Activated B cell treated with CpG ODN at 0.5 μM for 24 hours (primary cell): ENCODE data around the gene AP2A2. TPM values are rescaled to one million over a fixed set of nuclear protein-coding genes. Genes with fewer than 3 reads are reported as not detected.

Experiments used
- ATAC-seq: fragments of 200-7000 bp; cut with Tn5 transposase; one replicate; pipeline ENCODE4 v1.10.0; 2021; ENCODE audit warnings: low read depth, mild to moderate bottlenecking, moderate library complexity
- CTCF ChIA-PET: fragments of 350-600 bp; sonication (Branson Sonifier 250); formaldehyde crosslinking; loops from one replicate; lab custom pipeline; 2021; ENCODE audit warnings: antibody characterized with exemption; lab: Charles Lee
- POLR2A ChIA-PET: fragments of 350-600 bp; sonication (Branson Sonifier 250); formaldehyde crosslinking; loops from one replicate; lab custom pipeline; 2021; ENCODE audit warnings: antibody characterized with exemption; lab: Charles Lee
- DNase-seq: peaks from one replicate; pipeline ENCODE4 v3.0.0; 2022
- H3K27ac Mint-ChIP-seq: one replicate; pipeline ENCODE4 v1.8.0; 2020; ENCODE audit warnings: mixed read lengths
- H3K27me3 Mint-ChIP-seq: one replicate; pipeline ENCODE4 v1.8.0; 2021; ENCODE audit warnings: mixed read lengths
- H3K36me3 Mint-ChIP-seq: one replicate; pipeline ENCODE4 v1.8.0; 2021; ENCODE audit warnings: low read depth, mixed read lengths
- H3K4me1 Mint-ChIP-seq: one replicate; pipeline ENCODE4 v1.8.0; 2021; ENCODE audit warnings: mixed read lengths
- H3K4me3 Mint-ChIP-seq: one replicate; pipeline ENCODE4 v1.8.0; 2020; ENCODE audit warnings: mild to moderate bottlenecking, mixed read lengths
- H3K9me3 Mint-ChIP-seq: one replicate; pipeline ENCODE4 v1.8.0; 2020; ENCODE audit warnings: mixed read lengths
- intact Hi-C: fragments of 100-400 bp; cut with micrococcal nuclease; formaldehyde crosslinking; loops from one replicate; pipeline ENCODE4 v1.15.1; 2024
- total RNA-seq: library from RNA; stranded (reverse); gene quantifications from 2 replicates; pipeline ENCODE4 v1.2.3, GENCODE V29; 2022
- TF ChIP-seq, protein P1 (sequence below): fragments of 200-600 bp; IDR thresholded peaks from one replicate; pipeline ENCODE4 v1.8.0; 2022; ENCODE audit warnings: antibody characterized with exemption, mild to moderate bottlenecking

Gene AP2A2
- total RNA-seq, 1 donor from 2014 or later, result 49.6 TPM

DNA sequence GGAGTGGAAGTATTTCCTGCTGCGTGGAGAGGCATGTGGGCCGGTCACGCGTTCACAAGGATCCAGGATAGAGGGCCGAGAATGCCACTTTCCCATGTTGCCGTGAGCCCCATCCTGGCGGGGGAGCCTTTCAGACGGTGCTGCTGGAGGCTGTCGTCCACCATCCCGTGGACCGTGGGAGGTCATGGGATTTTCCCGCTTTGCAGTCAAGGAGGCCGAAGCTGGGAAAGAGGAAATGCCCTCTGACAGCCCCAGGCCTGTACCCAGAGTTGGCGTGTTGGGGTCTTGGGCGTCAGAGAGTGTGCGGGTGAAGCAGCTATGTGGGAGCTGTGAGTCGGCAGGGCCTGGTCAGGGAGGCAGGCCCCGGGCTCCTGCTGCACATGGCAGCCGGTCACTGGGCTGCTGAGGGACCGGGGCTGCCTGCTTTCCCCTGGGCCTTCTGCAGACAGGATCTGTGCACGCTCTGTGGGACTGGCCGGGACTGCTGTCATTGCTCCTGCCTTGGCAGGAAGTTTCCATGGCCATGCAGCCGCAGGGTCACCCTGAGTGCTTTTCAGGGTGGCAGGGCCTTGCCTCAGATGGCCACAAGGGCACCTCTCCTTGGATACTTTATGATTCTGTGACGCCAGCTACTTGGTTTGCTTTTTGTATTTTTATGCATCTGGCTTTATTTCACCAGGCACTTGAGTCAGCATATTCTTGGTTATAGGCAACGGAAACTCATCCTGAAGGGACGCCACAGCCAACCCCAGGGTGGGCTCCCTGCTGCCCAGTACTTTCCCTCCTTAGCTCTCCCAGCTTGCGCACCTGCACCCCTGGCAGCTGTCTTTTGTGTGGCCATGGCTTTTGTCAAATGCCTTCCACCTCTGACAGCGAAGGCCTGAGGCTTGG lies 52.4 kb downstream of the AP2A2 start:
- no peaks in the 10 kb centered on the region for H3K27me3 Mint-ChIP-seq
- no peak for ATAC-seq
- no peak overlapping the region for H3K27ac Mint-ChIP-seq
- peaks cover 64% of the 10 kb centered on the region for H3K36me3 Mint-ChIP-seq
- TF ChIP-seq, protein P1, sequence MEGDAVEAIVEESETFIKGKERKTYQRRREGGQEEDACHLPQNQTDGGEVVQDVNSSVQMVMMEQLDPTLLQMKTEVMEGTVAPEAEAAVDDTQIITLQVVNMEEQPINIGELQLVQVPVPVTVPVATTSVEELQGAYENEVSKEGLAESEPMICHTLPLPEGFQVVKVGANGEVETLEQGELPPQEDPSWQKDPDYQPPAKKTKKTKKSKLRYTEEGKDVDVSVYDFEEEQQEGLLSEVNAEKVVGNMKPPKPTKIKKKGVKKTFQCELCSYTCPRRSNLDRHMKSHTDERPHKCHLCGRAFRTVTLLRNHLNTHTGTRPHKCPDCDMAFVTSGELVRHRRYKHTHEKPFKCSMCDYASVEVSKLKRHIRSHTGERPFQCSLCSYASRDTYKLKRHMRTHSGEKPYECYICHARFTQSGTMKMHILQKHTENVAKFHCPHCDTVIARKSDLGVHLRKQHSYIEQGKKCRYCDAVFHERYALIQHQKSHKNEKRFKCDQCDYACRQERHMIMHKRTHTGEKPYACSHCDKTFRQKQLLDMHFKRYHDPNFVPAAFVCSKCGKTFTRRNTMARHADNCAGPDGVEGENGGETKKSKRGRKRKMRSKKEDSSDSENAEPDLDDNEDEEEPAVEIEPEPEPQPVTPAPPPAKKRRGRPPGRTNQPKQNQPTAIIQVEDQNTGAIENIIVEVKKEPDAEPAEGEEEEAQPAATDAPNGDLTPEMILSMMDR, result no peak
- intact Hi-C loops, result no loop called here
- ChIA-PET POLR2A (no interaction called here), CTCF (no interaction called here)
- no peak for DNase-seq
- no peak overlapping the region for H3K4me3 Mint-ChIP-seq
- no peaks in the 10 kb centered on the region for H3K9me3 Mint-ChIP-seq
- no peaks in the 10 kb centered on the region for H3K4me1 Mint-ChIP-seq

DNA sequence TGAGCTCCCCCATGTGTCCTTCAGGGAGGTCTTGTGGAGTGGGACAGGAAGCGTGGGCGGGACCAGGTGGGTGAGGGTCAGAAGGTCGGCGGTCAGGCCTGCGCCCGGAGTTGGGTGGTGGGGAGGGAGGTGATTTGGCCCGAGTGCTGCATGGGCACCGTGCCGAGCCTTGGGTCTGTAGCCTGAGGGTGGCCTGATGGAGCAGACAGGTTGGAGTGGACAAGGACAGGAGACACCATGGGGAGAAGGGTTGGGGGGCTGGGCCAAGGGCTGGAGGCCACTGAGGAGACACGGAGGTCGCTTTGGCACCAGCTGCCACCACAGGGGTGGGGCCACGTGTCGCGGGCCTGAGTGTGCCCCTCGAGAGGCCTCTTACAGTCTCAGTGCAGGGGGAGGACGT lies 53.1 kb downstream of the AP2A2 start:
- DNase-seq (no peak), ATAC-seq (no peak)
- ChIA-PET CTCF (no interaction called here), POLR2A (no interaction called here)
- Mint-ChIP-seq H3K36me3 (peaks cover 60% of the 10 kb centered on the region), H3K27me3 (no peaks in the 10 kb centered on the region), H3K9me3 (no peaks in the 10 kb centered on the region), H3K27ac (no peak overlapping the region), H3K4me3 (no peak overlapping the region), H3K4me1 (no peaks in the 10 kb centered on the region)
- intact Hi-C loops, result no loop called here
- TF ChIP-seq, protein P1, result no peak

GRCh38 chr11:980438-981357 lies 55.0 kb downstream of the AP2A2 start:
- POLR2A ChIA-PET, result no interaction called here
- no peak overlapping the region for H3K27ac Mint-ChIP-seq
- DNase-seq (no peak), ATAC-seq (no peak)
- no peaks in the 10 kb centered on the region for H3K27me3 Mint-ChIP-seq
- no peaks in the 10 kb centered on the region for H3K9me3 Mint-ChIP-seq
- CTCF ChIA-PET, result no interaction called here
- intact Hi-C loops, result no loop called here
- H3K4me1 Mint-ChIP-seq, result no peaks in the 10 kb centered on the region
- H3K4me3 Mint-ChIP-seq, result no peak overlapping the region
- TF ChIP-seq, protein P1, result no peak
- H3K36me3 Mint-ChIP-seq, result peaks cover 69% of the 10 kb centered on the region

DNA sequence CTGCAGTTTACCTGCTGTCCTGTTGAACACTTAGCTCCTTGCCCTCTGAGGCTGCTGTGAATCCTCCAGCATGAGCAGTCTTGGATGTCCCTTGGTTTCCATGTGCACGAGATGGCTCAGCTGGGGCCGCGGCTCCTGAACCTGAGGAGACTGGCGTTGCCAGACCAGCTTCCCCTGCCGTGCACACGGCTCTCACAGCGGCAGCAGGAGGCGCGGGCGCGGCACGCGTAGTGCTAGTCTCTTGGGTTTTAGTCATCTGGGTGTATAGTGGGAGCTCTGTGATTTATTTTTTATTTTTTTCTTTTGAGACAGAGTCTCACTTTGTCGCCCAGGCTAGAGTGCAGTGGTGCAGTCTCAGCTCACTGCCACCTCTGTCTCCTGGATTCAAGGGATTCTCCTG lies 56.1 kb downstream of the AP2A2 start:
- H3K27me3 Mint-ChIP-seq, result no peaks in the 10 kb centered on the region
- H3K9me3 Mint-ChIP-seq, result no peaks in the 10 kb centered on the region
- ATAC-seq, result no peak
- ChIA-PET POLR2A (no interaction called here), CTCF (no interaction called here)
- peaks cover 74% of the 10 kb centered on the region for H3K36me3 Mint-ChIP-seq
- intact Hi-C loops, result no loop called here
- TF ChIP-seq, protein P1, result no peak
- no peak overlapping the region for H3K27ac Mint-ChIP-seq
- DNase-seq, result no peak
- H3K4me3 Mint-ChIP-seq, result no peak overlapping the region
- H3K4me1 Mint-ChIP-seq, result no peaks in the 10 kb centered on the region

DNA sequence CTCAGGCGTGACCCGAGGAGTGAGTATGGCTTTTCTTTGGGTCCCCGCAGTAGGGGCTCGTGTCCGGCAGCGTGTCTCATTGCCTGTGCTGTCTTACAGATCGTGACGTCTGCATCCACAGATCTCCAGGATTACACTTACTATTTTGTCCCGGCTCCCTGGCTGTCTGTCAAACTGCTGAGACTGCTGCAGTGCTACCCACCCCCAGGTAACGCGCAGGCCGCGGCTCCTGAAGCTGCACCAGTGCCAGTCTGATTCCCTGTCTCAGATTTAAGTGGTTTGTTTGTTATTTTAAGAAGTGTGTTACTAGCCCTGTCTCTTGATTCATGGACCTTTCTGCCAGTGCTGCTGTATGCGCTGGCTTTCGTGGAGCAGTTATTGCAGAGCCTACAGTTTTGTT lies 58.9 kb downstream of the AP2A2 start:
- Mint-ChIP-seq H3K9me3 (no peaks in the 10 kb centered on the region), H3K27ac (no peak overlapping the region), H3K4me3 (no peak overlapping the region), H3K27me3 (no peaks in the 10 kb centered on the region), H3K36me3 (peaks cover 69% of the 10 kb centered on the region), H3K4me1 (no peaks in the 10 kb centered on the region)
- POLR2A ChIA-PET, result no interaction called here
- ATAC-seq (no peak), DNase-seq (no peak)
- TF ChIP-seq, protein P1, result no peak
- intact Hi-C loops, result no loop called here
- CTCF ChIA-PET, result no interaction called here
